ENCODE results near the gene CLIP4. TPM values are rescaled to one million over a fixed set of nuclear protein-coding genes. Genes with fewer than 3 reads are reported as not detected.
"Not testable (repeated sequence)": the region's sequence is repeated elsewhere in the genome, so short reads cannot be mapped to it uniquely, and the experiment has no call there.

Gene CLIP4
- total RNA-seq, 1 experiment from 2014 or later, result 19.6 TPM

DNA sequence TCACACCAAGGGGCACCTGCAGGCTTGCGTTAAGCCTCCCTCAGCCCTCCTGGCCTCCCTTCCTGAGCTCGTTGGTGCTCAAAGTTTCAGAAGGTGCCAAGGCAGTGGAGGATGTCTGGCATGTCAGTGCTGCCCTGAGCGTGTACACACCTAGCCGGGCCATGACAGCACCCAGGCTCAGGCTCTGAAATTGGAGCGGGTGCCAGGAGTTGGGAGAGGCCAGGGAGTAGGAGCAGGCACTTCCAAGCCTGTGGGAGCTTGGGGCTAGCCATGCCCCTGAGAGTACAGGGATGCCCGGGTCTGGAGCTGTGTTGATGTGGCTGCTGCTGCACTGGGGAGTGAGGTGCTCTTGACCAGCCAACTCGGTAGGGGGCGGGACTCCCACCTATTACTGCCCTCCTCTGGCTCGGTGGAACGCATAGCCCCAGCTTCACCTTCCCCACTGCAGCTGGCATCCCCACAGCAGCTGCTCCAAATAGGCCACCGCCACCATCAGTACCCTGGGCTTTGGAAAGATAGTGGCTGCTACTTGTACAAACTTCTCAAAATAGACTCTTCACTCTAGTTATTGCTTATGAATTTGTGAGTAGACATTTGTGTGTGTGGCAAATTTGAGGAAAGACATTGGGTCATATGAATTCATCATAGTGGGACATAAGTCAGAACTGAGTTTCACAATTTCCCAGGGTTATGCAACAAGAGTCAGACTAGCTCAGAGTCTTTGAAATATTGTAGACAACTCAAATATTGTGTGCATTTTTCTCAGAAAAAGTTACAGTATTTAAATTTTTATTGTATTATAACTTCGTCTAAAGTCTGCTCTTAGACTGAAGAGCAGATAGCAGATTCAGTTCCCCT is 34.1 kb upstream of the CLIP4 start:
- Histone ChIP-seq H3K4me1 (no peaks in the 10 kb centered on the region), H3K27me3 (no peaks in the 10 kb centered on the region), H3K4me3 (no peak overlapping the region), H3K27ac (no peak overlapping the region), H3K36me3 (no peaks in the 10 kb centered on the region), H3K9me3 (replicated peaks) (peaks cover 3% of the 10 kb centered on the region; the same call in 1 of the 2 replicates)
- DNase-seq, result no peak

DNA sequence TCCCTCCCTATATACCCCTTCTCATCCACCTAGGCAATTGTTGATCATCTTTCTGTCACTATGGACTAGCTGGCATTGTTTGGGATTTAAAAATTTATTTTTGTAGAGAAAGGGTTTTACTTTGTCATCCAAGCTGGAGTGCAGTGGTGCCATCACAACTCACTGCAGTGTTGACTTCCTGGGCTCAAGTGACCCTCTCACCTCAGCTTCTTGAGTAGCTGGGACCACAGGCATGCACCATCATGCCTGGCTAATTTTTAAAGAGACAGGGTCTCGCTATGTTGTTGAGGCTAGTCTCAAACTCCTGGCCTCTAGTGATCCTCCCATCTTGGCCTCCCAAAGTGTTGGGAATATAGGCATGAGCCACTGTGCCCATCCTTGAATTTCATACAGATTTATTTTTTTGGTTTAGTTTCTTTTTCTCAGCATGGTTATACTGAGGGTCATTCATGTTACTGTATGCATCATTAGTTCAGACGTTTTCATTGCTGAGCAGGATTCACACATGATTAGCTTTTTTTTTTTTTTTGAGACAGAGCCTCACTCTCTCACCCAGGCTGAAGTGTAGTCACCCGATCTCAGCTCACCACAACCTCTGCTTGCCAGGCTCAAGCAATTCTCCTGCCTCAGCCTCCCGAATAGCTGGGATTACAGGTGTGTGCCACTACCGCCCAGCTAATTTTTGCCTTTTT is 32.3 kb upstream of the CLIP4 start:
- no peak for DNase-seq
- no peaks in the 10 kb centered on the region for H3K36me3 ChIP-seq
- no peaks in the 10 kb centered on the region; the same call in 1 of the 2 replicates for H3K4me1 ChIP-seq
- no peaks in the 10 kb centered on the region for H3K27me3 ChIP-seq
- H3K9me3 ChIP-seq (replicated peaks), result peaks cover 3% of the 10 kb centered on the region; the same call in 1 of the 2 replicates
- H3K27ac ChIP-seq, result no peak overlapping the region
- no peak overlapping the region for H3K4me3 ChIP-seq

GRCh38 chr2:29084554-29084953 is 30.7 kb upstream of the CLIP4 start:
- H3K4me3 ChIP-seq, result no peak overlapping the region
- H3K36me3 ChIP-seq, result no peaks in the 10 kb centered on the region
- H3K27ac ChIP-seq, result no peak overlapping the region
- DNase-seq, result no peak
- H3K9me3 ChIP-seq (replicated peaks), result 0 out of 2 replicates have a peak, but pooled peaks cover 3% of the 10 kb centered on the region
- H3K27me3 ChIP-seq, result no peaks in the 10 kb centered on the region
- no peaks in the 10 kb centered on the region; the same call in 1 of the 2 replicates for H3K4me1 ChIP-seq

DNA sequence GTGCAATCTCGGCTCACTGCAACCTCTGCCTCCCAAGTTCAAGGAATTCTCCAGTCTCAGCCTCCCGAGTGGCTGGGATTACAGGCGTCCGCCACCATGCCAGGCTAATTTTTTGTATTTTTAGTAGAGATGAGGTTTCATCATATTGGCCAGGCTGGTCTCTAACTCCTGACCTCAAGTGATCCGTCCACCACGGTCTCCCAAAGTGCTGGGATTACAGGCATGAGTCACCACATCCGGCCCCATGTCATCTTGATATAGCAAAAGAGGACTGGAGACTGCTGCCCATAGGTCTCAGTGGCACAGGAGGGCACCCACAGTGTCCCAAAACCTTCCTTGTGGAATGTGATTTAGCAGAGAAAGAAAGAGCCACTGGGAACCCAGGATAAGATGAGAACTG is 24.9 kb upstream of the CLIP4 start:
- H3K4me1 ChIP-seq; H3K9me3 ChIP-seq (replicated peaks); H3K27ac ChIP-seq; H3K36me3 ChIP-seq; H3K4me3 ChIP-seq; H3K27me3 ChIP-seq: not testable (repeated sequence)
- DNase-seq, result peak; percentile 37 to 52

- DNase-seq, result no peak
- Histone ChIP-seq H3K36me3 (no peaks in the 10 kb centered on the region), H3K9me3 (replicated peaks) (no peaks in the 10 kb centered on the region), H3K4me1 (no peaks in the 10 kb centered on the region), H3K27me3 (no peaks in the 10 kb centered on the region), H3K4me3 (no peak overlapping the region), H3K27ac (no peak overlapping the region)
Observed at GRCh38 chr2:29096969-29097368, 18.2 kb upstream of the CLIP4 start.

DNA sequence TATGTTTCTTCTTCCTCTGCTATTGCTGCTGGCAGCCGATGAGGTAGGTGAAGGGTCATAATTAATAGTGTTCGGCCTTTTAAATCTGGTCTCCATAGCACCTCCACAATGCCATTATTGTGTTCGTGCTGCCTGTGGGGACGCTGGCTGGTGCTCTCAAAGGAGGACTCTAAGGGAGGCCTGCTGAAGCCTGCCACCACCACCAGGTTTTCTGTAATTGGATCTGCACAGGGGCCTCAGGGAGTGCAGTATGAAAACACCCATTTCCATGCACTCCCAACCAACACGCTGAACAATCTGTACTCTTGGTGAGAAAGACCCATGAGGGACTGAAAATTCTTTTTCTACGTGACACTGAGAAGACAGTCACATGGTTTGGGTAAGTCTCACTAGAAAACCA is 17.6 kb upstream of the CLIP4 start:
- Histone ChIP-seq H3K27me3 (no peaks in the 10 kb centered on the region), H3K36me3 (no peaks in the 10 kb centered on the region), H3K27ac (no peak overlapping the region), H3K9me3 (replicated peaks) (no peaks in the 10 kb centered on the region), H3K4me3 (no peak overlapping the region), H3K4me1 (no peaks in the 10 kb centered on the region)
- DNase-seq, result peak in 1 of 2 experiments; percentile 62

GRCh38 chr2:29100564-29100963 is 14.7 kb upstream of the CLIP4 start:
- H3K9me3 ChIP-seq (replicated peaks), result no peaks in the 10 kb centered on the region
- no peaks in the 10 kb centered on the region for H3K36me3 ChIP-seq
- no peaks in the 10 kb centered on the region for H3K27me3 ChIP-seq
- no peak overlapping the region for H3K27ac ChIP-seq
- no peaks in the 10 kb centered on the region for H3K4me1 ChIP-seq
- DNase-seq, result no peak
- no peak overlapping the region for H3K4me3 ChIP-seq

- H3K4me3 ChIP-seq, result no peak overlapping the region
- no peak overlapping the region for H3K27ac ChIP-seq
- no peak for DNase-seq
- H3K36me3 ChIP-seq, result no peaks in the 10 kb centered on the region
- H3K27me3 ChIP-seq, result no peaks in the 10 kb centered on the region
- H3K9me3 ChIP-seq (replicated peaks), result no peaks in the 10 kb centered on the region
- H3K4me1 ChIP-seq, result peaks cover 19% of the 10 kb centered on the region
Observed at GRCh38 chr2:29104688-29105087, 10.5 kb upstream of the CLIP4 start.

- Histone ChIP-seq H3K4me1 (peaks cover 19% of the 10 kb centered on the region), H3K36me3 (no peaks in the 10 kb centered on the region), H3K27me3 (no peaks in the 10 kb centered on the region), H3K4me3 (no peak overlapping the region), H3K27ac (no peak overlapping the region), H3K9me3 (replicated peaks) (no peaks in the 10 kb centered on the region)
- DNase-seq, result no peak
Observed at GRCh38 chr2:29105375-29105774, 9.8 kb upstream of the CLIP4 start.

DNA sequence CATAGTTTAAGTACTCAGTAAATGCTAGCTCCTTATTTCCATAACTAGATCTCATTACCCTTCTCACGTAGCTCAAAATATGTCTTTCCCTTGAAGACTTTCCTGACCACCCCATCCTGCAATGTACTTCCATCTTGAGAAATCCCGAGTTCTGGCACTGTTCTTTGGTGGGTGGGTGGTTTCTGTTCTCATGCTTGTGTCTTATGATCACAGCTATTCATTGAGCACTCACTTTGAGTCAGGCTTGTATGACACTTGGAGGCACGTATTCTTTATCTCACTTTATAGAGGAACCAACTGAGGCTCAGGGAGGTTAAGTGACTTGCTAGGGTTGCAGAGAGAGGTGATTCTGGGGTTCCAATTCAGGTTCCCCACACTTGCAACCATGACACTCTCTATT is 9.0 kb upstream of the CLIP4 start:
- H3K9me3 ChIP-seq (replicated peaks), result no peaks in the 10 kb centered on the region
- no peaks in the 10 kb centered on the region for H3K36me3 ChIP-seq
- no peak overlapping the region for H3K27ac ChIP-seq
- no peak for DNase-seq
- H3K4me3 ChIP-seq, result no peak overlapping the region
- H3K27me3 ChIP-seq, result no peaks in the 10 kb centered on the region
- H3K4me1 ChIP-seq, result peaks cover 19% of the 10 kb centered on the region

GRCh38 chr2:29106980-29107388 is 8.2 kb upstream of the CLIP4 start:
- Histone ChIP-seq H3K4me3 (no peak overlapping the region), H3K36me3 (no peaks in the 10 kb centered on the region), H3K27me3 (no peaks in the 10 kb centered on the region), H3K4me1 (peaks cover 19% of the 10 kb centered on the region), H3K27ac (no peak overlapping the region), H3K9me3 (replicated peaks) (no peaks in the 10 kb centered on the region)
- DNase-seq, result peak in 1 of 2 experiments; percentile 43

GRCh38 chr2:29107547-29107946 is 7.7 kb upstream of the CLIP4 start:
- H3K27ac ChIP-seq; H3K36me3 ChIP-seq; H3K9me3 ChIP-seq (replicated peaks); H3K4me3 ChIP-seq; DNase-seq; H3K27me3 ChIP-seq: not testable (repeated sequence)
- H3K4me1 ChIP-seq, result peaks cover 19% of the 10 kb centered on the region

- H3K4me3 ChIP-seq, result peak overlapping the region; percentile 35
Observed at GRCh38 chr2:29108225-29108624, 7.0 kb upstream of the CLIP4 start.

GRCh38 chr2:29109246-29109645 is 6.0 kb upstream of the CLIP4 start:
- H3K27ac ChIP-seq, result no peak overlapping the region
- H3K36me3 ChIP-seq, result no peaks in the 10 kb centered on the region

More at GRCh38 chr2:29108225-29108624, 7.0 kb upstream of the CLIP4 start:
- H3K27me3 ChIP-seq, result no peaks in the 10 kb centered on the region
- H3K36me3 ChIP-seq, result no peaks in the 10 kb centered on the region
- peaks cover 19% of the 10 kb centered on the region for H3K4me1 ChIP-seq
- peak; percentile 73 to 83 for DNase-seq
- H3K9me3 ChIP-seq (replicated peaks), result no peaks in the 10 kb centered on the region
- H3K27ac ChIP-seq, result peak overlapping the region; percentile 40

GRCh38 chr2:29110916-29111535 is 4.2 kb upstream of the CLIP4 start:
- H3K4me3 ChIP-seq, result no peak overlapping the region
- DNase-seq, result no peak
- no peaks in the 10 kb centered on the region for H3K9me3 ChIP-seq (replicated peaks)
- no peaks in the 10 kb centered on the region for H3K36me3 ChIP-seq
- H3K4me1 ChIP-seq, result peaks cover 28% of the 10 kb centered on the region
- no peaks in the 10 kb centered on the region for H3K27me3 ChIP-seq
- no peak overlapping the region for H3K27ac ChIP-seq

More at GRCh38 chr2:29109246-29109645, 6.0 kb upstream of the CLIP4 start:
- Histone ChIP-seq H3K9me3 (replicated peaks) (no peaks in the 10 kb centered on the region), H3K4me3 (no peak overlapping the region), H3K27me3 (no peaks in the 10 kb centered on the region), H3K4me1 (peaks cover 25% of the 10 kb centered on the region)
- no peak for DNase-seq
